SK-N-SH treated with all-trans-retinoic acid at 6 μM for 48 hours (cell line): ENCODE data around the gene TSBP1.
"Not testable (repeated sequence)": the region's sequence is repeated elsewhere in the genome, so short reads cannot be mapped to it uniquely, and the experiment has no call there.

ENCODE experiments used
- ATAC-seq: fragments of 200-7000 bp; cut with Tn5 transposase; 3 replicates; pipeline ENCODE4 v1.9.1; 2020; ENCODE audit warnings: mild to moderate bottlenecking, moderate library complexity
- ARNTL ChIP-seq: fragments of 450-650 bp; formaldehyde crosslinking; IDR thresholded peaks from 2 replicates; pipeline ENCODE4 v1.5.0; 2020; ENCODE audit warnings: low read depth, mild to moderate bottlenecking, moderate library complexity, borderline replicate concordance
- BACH2 ChIP-seq: fragments of 250-450 bp; sonication (Bioruptor Pico); IDR thresholded peaks from 2 replicates; pipeline ENCODE4 v1.9.0; 2021; ENCODE audit warnings: mild to moderate bottlenecking, borderline replicate concordance
- CSDC2 ChIP-seq: fragments of 250-450 bp; sonication (Bioruptor Pico); IDR thresholded peaks from 2 replicates; pipeline ENCODE4 v1.5.0; 2020; ENCODE audit warnings: mild to moderate bottlenecking, moderate library complexity
- ESRRG ChIP-seq: fragments of 250-450 bp; sonication (Bioruptor Pico); IDR thresholded peaks from 2 replicates; pipeline ENCODE4 v1.6.1; 2021; ENCODE audit warnings: mild to moderate bottlenecking
- GLIS3 ChIP-seq: fragments of 250-450 bp; sonication (Bioruptor Pico); IDR thresholded peaks from 2 replicates; pipeline ENCODE4 v1.5.0; 2020; ENCODE audit warnings: mild to moderate bottlenecking, moderate library complexity
- ISL1 ChIP-seq: fragments of 250-450 bp; sonication (Bioruptor Pico); IDR thresholded peaks from 2 replicates; pipeline ENCODE4 v2.1.2; 2022; ENCODE audit warnings: mild to moderate bottlenecking, moderate library complexity
- OSR1 ChIP-seq: fragments of 250-450 bp; sonication (Bioruptor Pico); IDR thresholded peaks from 2 replicates; pipeline ENCODE4 v1.8.0; 2022; ENCODE audit warnings: moderate library complexity, mild to moderate bottlenecking, inconsistent platforms
- PPARA ChIP-seq: fragments of 250-450 bp; sonication (Bioruptor Pico); IDR thresholded peaks from 2 replicates; pipeline ENCODE4 v1.5.0; 2020; ENCODE audit warnings: mild to moderate bottlenecking, borderline replicate concordance
- RARB ChIP-seq: fragments of 250-450 bp; sonication (Bioruptor Pico); IDR thresholded peaks from 2 replicates; pipeline ENCODE4 v1.8.0; 2021; ENCODE audit warnings: mild to moderate bottlenecking, moderate library complexity
- TOX ChIP-seq: fragments of 250-450 bp; sonication (Bioruptor Pico); IDR thresholded peaks from 2 replicates; pipeline ENCODE4 v1.8.0; 2021; ENCODE audit warnings: mild to moderate bottlenecking, moderate library complexity, borderline replicate concordance
- ZC3H10 ChIP-seq: fragments of 250-450 bp; sonication (Bioruptor Pico); IDR thresholded peaks from 2 replicates; pipeline ENCODE4 v1.5.1; 2021; ENCODE audit warnings: mild to moderate bottlenecking, moderate library complexity
- ZFP3 ChIP-seq: fragments of 250-450 bp; sonication (Bioruptor Pico); IDR thresholded peaks from 2 replicates; pipeline ENCODE4 v1.5.0; 2020; ENCODE audit warnings: mild to moderate bottlenecking, moderate library complexity
- ZFP30 ChIP-seq: fragments of 450-650 bp; formaldehyde crosslinking; IDR thresholded peaks from 2 replicates; pipeline ENCODE4 v1.5.0; 2022; ENCODE audit warnings: mild to moderate bottlenecking, moderate library complexity
- ZNF565 ChIP-seq: fragments of 450-650 bp; formaldehyde crosslinking; conservative IDR thresholded peaks from 2 replicates; pipeline ENCODE4 v1.5.0; 2020; ENCODE audit warnings: low read depth, mild to moderate bottlenecking, moderate library complexity
- ZNF70 ChIP-seq: fragments of 450-650 bp; formaldehyde crosslinking; IDR thresholded peaks from 2 replicates; pipeline ENCODE4 v1.5.0; 2020; ENCODE audit warnings: mild to moderate bottlenecking, moderate library complexity
- TF ChIP-seq, protein P1 (sequence below): fragments of 250-450 bp; sonication (Bioruptor Pico); IDR thresholded peaks from 2 replicates; pipeline ENCODE4 v1.8.0; 2020; ENCODE audit warnings: mild to moderate bottlenecking, moderate library complexity, borderline replicate concordance
- TF ChIP-seq, protein P2 (sequence below): fragments of 250-450 bp; sonication (Bioruptor Pico); IDR thresholded peaks from 2 replicates; pipeline ENCODE4 v1.5.0; 2020; ENCODE audit warnings: mild to moderate bottlenecking, moderate library complexity
- TF ChIP-seq, protein P3 (sequence below): fragments of 250-450 bp; sonication (Bioruptor Pico); IDR thresholded peaks from 2 replicates; pipeline ENCODE4 v1.8.0; 2021; ENCODE audit warnings: low read depth, mild to moderate bottlenecking, moderate library complexity, borderline replicate concordance
- TF ChIP-seq, protein P4 (sequence below): fragments of 250-450 bp; sonication (Bioruptor Pico); IDR thresholded peaks from 2 replicates; pipeline ENCODE4 v1.5.1; 2020; ENCODE audit warnings: low read depth, mild to moderate bottlenecking, moderate library complexity

The TSBP1 gene

DNA sequence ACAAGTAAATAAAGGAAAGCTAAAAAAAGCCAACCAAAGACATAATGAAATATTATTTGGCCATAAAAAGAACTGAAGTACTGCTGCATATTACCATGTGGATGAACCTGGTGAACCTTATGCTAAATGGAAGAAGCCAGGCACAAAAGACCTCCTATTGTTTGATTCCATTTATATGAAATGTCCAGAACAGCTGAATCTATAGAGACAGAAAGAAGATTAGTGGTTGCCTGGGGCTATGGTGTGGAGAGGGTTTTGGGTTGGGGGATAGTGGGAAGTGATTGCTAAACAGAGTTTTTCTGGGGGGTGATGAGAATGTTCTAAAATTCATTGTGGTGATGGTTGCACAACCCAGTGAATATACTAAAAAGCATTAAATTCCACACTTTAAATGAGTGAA is 53.2 kb downstream of the TSBP1 start:
- no peak for ATAC-seq
- no peak for TF ChIP-seq TOX (CRISPR knock-in tag)
- TF ChIP-seq, protein P1, sequence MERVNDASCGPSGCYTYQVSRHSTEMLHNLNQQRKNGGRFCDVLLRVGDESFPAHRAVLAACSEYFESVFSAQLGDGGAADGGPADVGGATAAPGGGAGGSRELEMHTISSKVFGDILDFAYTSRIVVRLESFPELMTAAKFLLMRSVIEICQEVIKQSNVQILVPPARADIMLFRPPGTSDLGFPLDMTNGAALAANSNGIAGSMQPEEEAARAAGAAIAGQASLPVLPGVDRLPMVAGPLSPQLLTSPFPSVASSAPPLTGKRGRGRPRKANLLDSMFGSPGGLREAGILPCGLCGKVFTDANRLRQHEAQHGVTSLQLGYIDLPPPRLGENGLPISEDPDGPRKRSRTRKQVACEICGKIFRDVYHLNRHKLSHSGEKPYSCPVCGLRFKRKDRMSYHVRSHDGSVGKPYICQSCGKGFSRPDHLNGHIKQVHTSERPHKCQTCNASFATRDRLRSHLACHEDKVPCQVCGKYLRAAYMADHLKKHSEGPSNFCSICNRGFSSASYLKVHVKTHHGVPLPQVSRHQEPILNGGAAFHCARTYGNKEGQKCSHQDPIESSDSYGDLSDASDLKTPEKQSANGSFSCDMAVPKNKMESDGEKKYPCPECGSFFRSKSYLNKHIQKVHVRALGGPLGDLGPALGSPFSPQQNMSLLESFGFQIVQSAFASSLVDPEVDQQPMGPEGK (CRISPR knock-in tag), result no peak
- no peak for TF ChIP-seq ISL1 (CRISPR knock-in tag)

DNA sequence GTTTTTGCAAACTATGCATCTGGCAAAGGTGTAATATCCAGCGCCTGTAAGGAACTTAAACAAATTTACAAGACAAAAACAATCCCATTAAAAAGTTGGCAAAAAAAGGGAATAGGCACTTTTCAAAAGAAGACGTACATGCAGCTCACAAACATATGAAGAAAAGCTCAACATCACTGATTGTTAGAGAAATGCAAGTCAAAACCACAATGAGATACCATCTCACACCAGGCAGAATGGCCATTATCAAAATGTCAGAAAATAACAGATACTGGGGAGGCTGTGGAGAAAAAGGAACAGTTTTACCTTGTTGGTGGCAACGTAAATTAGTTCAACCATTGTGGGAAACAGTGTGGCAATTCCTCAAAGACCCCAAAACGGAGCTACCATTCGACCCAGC is 54.2 kb downstream of the TSBP1 start:
- ATAC-seq, result no peak
- no peak for TF ChIP-seq PPARA (CRISPR knock-in tag)
- TF ChIP-seq ZNF565, result no peak
- no peak for TF ChIP-seq ARNTL (CRISPR knock-in tag)
- TF ChIP-seq, all 23 proteins: peak for 0

DNA sequence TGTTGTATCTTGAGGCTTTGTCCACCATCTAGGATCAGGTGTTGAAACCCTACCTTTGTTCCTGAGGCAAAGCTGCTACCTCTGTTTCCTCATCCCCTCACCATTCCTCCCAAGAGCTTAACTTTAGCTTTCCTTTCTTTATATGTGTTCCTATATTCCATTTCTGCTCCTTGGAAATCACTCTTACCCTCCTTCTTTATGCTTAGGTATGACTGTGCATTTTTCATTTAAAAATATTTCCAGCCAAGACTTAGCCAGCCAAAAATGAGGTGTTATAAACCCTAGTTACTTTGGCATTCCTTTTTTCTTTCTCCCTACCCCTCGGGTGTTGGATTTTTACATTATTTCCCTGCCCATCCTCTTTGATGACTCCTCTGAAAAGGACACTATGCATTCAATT is 57.7 kb downstream of the TSBP1 start:
- TF ChIP-seq ZNF70 (CRISPR knock-in tag), result no peak
- TF ChIP-seq ZNF565, result no peak
- TF ChIP-seq, protein P2, sequence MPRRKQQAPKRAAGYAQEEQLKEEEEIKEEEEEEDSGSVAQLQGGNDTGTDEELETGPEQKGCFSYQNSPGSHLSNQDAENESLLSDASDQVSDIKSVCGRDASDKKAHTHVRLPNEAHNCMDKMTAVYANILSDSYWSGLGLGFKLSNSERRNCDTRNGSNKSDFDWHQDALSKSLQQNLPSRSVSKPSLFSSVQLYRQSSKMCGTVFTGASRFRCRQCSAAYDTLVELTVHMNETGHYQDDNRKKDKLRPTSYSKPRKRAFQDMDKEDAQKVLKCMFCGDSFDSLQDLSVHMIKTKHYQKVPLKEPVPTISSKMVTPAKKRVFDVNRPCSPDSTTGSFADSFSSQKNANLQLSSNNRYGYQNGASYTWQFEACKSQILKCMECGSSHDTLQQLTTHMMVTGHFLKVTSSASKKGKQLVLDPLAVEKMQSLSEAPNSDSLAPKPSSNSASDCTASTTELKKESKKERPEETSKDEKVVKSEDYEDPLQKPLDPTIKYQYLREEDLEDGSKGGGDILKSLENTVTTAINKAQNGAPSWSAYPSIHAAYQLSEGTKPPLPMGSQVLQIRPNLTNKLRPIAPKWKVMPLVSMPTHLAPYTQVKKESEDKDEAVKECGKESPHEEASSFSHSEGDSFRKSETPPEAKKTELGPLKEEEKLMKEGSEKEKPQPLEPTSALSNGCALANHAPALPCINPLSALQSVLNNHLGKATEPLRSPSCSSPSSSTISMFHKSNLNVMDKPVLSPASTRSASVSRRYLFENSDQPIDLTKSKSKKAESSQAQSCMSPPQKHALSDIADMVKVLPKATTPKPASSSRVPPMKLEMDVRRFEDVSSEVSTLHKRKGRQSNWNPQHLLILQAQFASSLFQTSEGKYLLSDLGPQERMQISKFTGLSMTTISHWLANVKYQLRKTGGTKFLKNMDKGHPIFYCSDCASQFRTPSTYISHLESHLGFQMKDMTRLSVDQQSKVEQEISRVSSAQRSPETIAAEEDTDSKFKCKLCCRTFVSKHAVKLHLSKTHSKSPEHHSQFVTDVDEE, result no peak
- TF ChIP-seq PPARA (CRISPR knock-in tag), result no peak
- TF ChIP-seq BACH2 (CRISPR knock-in tag), result no peak
- no peak for TF ChIP-seq TOX (CRISPR knock-in tag)
- no peak for ATAC-seq

DNA sequence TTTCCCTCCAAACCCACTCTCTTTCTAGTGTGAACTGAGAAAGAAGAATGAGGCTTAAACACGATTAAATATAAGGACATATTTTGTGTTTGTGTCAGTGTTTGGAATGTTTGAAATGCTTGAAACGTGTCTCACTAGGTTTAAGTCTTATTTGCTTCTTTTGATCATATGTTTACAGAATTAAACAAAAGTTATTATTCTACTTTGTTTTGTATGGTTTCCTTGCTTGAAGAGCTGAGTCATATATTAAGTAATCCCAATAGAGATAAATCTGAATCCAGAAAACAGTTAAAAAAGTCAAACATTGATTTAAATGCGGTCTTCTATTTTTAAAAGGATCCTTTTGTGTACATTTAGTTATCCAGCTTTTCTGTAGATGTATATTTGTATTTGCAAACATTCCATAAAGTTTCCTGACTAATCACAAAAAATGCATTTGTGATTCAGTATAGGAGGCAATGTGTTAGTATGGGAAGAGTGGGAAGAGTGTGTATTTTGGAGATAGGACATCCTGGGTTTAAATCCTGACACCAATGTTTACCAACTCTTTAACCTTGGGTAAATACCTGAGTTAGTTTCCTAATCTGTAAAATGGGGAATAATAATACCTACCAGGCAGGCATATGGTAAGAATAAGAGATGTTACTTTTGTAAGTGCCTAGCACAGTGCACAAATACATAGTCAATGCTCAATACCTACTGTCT is 72.9 kb downstream of the TSBP1 start:
- no peak for ATAC-seq
- TF ChIP-seq ZFP3 (CRISPR knock-in tag) (no peak), TOX (CRISPR knock-in tag) (no peak), CSDC2 (CRISPR knock-in tag) (no peak), ESRRG (CRISPR knock-in tag) (no peak), PPARA (CRISPR knock-in tag) (no peak), GLIS3 (CRISPR knock-in tag) (no peak), ZC3H10 (CRISPR knock-in tag) (no peak), RARB (CRISPR knock-in tag) (no peak), ZNF70 (CRISPR knock-in tag) (no peak), ZFP30 (CRISPR knock-in tag) (no peak), ISL1 (CRISPR knock-in tag) (no peak), OSR1 (CRISPR knock-in tag) (no peak), BACH2 (CRISPR knock-in tag) (no peak)
- TF ChIP-seq, protein P3, sequence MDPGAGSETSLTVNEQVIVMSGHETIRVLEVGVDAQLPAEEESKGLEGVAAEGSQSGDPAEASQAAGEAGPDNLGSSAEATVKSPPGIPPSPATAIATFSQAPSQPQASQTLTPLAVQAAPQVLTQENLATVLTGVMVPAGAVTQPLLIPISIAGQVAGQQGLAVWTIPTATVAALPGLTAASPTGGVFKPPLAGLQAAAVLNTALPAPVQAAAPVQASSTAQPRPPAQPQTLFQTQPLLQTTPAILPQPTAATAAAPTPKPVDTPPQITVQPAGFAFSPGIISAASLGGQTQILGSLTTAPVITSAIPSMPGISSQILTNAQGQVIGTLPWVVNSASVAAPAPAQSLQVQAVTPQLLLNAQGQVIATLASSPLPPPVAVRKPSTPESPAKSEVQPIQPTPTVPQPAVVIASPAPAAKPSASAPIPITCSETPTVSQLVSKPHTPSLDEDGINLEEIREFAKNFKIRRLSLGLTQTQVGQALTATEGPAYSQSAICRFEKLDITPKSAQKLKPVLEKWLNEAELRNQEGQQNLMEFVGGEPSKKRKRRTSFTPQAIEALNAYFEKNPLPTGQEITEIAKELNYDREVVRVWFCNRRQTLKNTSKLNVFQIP (CRISPR knock-in tag), result no peak
- TF ChIP-seq, protein P1 (CRISPR knock-in tag), result no peak
- TF ChIP-seq, protein P4, sequence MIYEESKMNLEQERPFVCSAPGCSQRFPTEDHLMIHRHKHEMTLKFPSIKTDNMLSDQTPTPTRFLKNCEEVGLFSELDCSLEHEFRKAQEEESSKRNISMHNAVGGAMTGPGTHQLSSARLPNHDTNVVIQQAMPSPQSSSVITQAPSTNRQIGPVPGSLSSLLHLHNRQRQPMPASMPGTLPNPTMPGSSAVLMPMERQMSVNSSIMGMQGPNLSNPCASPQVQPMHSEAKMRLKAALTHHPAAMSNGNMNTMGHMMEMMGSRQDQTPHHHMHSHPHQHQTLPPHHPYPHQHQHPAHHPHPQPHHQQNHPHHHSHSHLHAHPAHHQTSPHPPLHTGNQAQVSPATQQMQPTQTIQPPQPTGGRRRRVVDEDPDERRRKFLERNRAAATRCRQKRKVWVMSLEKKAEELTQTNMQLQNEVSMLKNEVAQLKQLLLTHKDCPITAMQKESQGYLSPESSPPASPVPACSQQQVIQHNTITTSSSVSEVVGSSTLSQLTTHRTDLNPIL (CRISPR knock-in tag), result no peak

DNA sequence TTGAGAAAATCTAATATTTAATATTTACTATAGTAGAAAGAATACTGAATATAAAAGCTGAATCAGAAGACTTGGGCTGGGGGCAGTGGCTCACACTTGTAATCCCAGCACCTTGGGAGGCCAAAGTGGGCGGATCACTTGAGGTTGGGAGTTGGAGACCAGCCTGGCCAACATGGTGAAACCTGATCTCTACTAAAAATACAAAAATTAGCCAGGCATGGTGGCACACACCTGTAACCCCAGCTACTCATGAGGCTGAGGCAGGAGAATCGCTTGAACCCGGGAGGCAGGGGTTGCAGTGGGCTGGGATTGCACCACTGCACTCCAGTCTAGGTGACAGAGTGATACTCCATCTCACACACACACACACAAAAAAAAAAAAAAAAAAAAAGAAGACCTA is 76.7 kb downstream of the TSBP1 start:
- not testable (repeated sequence) for ATAC-seq
